ENCODE measurements around the gene UTP18. TPM values are rescaled to one million over a fixed set of nuclear protein-coding genes. Genes with fewer than 3 reads are reported as not detected.

UTP18 gene
- total and polyA plus RNA-seq, 9 of the 15 experiments (the other 6 are each of a cell fraction or from before 2014, with no cell fraction given), result 31.1 to 99.2 (median 66.7) TPM

DNA sequence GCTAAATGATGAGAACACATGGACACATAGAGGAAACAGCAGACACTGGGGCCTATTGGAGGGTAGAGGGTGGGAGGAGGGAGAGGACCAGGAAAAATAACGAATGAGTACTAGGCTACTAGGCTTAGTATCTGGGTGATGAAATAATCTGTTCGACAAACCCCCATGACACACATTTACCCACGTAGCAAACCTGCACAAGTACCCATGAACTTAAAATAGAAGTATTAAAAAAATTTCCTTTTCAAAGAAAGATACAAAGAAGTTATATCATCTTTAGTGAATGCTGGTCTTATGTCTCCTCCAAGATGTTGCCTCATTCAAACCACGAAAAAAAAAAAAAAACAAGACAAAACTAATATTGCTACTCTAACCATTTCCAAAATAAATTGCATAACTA lies 32.2 kb upstream of the UTP18 start:
- 93% methylated on average over 4 of the region's 4 CpGs for WGBS (ENCODE audit: insufficient coverage, low coverage, missing lambda C conversion rate)
- ChIA-PET POLR2A (no interaction called here), CTCF (ENCODE audit: low intra/inter-chr PET ratio) (no interaction called here)
- no TSS peak for BruUV-seq (replicated peaks)
- no peaks in the 10 kb centered on the region for H4K20me1 ChIP-seq (replicated peaks; ENCODE audit: control insufficient read depth, insufficient read depth, low read length)
- TF ChIP-seq ZNF347 (CRISPR knock-in tag; IDR thresholded peaks at IDR 0.05; ENCODE audit: low read depth) (no peak), SOX6 (IDR thresholded peaks at IDR 0.05) (no peak), ZNF699 (CRISPR knock-in tag; IDR thresholded peaks at IDR 0.05; ENCODE audit: insufficient replicate concordance) (no peak), SRSF7 (optimal IDR thresholded peaks at IDR 0.05; ENCODE audit: low read depth, low read length) (no peak), NR2F6 (CRISPR knock-in tag; IDR thresholded peaks at IDR 0.05) (no peak), HOXB6 (CRISPR knock-in tag; IDR thresholded peaks at IDR 0.05; ENCODE audit: borderline replicate concordance) (no peak), ZNF668 (CRISPR knock-in tag; IDR thresholded peaks at IDR 0.05) (no peak), POU5F1 (IDR thresholded peaks at IDR 0.05; ENCODE audit: borderline replicate concordance, low read depth, low read length, partially characterized antibody) (no peak)
- TF ChIP-seq, protein P1, sequence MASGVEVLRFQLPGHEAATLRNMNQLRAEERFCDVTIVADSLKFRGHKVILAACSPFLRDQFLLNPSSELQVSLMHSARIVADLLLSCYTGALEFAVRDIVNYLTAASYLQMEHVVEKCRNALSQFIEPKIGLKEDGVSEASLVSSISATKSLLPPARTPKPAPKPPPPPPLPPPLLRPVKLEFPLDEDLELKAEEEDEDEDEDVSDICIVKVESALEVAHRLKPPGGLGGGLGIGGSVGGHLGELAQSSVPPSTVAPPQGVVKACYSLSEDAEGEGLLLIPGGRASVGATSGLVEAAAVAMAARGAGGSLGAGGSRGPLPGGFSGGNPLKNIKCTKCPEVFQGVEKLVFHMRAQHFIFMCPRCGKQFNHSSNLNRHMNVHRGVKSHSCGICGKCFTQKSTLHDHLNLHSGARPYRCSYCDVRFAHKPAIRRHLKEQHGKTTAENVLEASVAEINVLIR (CRISPR knock-in tag; IDR thresholded peaks at IDR 0.05), result no peak
- H3K9ac ChIP-seq (ENCODE audit: insufficient read depth in 1 of 2, low read depth in 2 of 2, low read length in 2 of 2), result no peak overlapping the region
- H3K79me2 ChIP-seq (ENCODE audit: control insufficient read depth, insufficient read depth, low read length), result peaks cover 48% of the 10 kb centered on the region
- no peak overlapping the region for H2AFZ ChIP-seq (ENCODE audit: low read depth, low read length)
- ATAC-seq (no peak), DNase-seq (ENCODE audit: extremely low read depth in 1 of 4, low spot score in 3 of 4) (no peak), FAIRE-seq (no peak)
- H3K4me1 ChIP-seq (replicated peaks in 1 of 2; ENCODE audit: control insufficient read depth in 2 of 2, insufficient read depth in 2 of 2, low read length in 2 of 2), result no peaks in the 10 kb centered on the region; a peak in 1 of 5 replicates
- no peak overlapping the region for H3K4me3 ChIP-seq
- no peak overlapping the region for H3K27ac ChIP-seq (ENCODE audit: extremely low read depth, low read depth, low read length)
- no peaks in the 10 kb centered on the region for H3K27me3 ChIP-seq (ENCODE audit: control insufficient read depth in 2 of 2, insufficient read depth in 2 of 2, low read length in 2 of 2)
- peaks cover 3% of the 10 kb centered on the region for H3K9me1 ChIP-seq (ENCODE audit: control insufficient read depth, insufficient read depth, low read length)
- H3K4me2 ChIP-seq (ENCODE audit: insufficient read depth, low read length), result no peak overlapping the region
- no peaks in the 10 kb centered on the region for H3K9me3 ChIP-seq (replicated peaks; ENCODE audit: control insufficient read depth, insufficient read depth, low read depth, low read length)
- H3K36me3 ChIP-seq (ENCODE audit: control insufficient read depth, insufficient read depth, low read length), result peaks cover 19% of the 10 kb centered on the region; the same call in 2 of the 3 replicates
- in situ Hi-C loops (cut with MboI), result no loop called here
- intact Hi-C loops (cut with micrococcal nuclease), result no loop called here
